Hair follicular keratinocyte (primary cell): Measurements from ENCODE around the gene MAB21L2. TPM values are rescaled to one million over a fixed set of nuclear protein-coding genes. Genes with fewer than 3 reads are reported as not detected.

Source experiments
- total RNA-seq: library from RNA; depleted of rRNA; stranded (reverse); fragments of >200 nt; gene quantifications from 2 replicates; pipeline ENCODE4 v1.2.3, GENCODE V29; 2015

MAB21L2 gene
- total RNA-seq, result not detected in 2 replicates

DNA sequence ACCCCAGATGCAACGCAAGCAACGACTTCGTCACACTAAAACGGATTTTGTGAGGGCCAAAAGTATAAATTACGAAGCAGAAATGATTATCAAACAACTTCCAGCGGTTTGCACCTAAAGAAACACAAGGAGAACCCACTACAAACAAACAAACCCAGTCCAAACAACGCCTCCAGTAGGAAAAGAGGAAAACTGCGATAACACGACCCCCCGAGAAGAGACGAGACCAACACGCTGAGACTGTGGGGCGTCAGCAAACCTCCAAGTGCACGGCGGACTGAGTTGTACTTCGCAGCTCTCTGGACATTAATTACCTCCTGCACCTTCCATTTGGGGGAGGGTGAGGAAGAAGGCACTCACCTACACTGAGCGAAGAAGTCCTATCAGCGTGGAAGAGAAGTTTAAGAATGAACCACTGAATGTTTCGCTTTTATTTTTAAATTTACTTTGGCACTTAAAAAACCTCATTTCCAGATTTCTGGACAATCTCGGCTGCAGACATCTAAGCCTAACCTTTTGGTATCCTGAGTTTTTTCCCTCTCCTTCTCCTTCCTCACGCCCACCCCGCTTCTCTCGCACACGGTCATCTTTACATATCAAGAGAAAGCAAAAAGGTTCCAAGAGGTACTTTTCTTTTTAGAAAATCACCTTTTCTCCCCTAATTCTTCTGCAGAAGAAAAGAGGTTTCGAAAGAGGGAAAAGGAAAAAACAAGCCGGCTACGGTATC is at the start of gene MAB21L2:
Gene MAB21L2, plus strand, starts transcription at position 6 of the 727 bp plus-strand sequence. CDS start 879 bp downstream, outside the sequence.

